Right forelimb (tissue), 1 donor: ENCODE measurements around the gene PLAAT4.
"Not testable (repeated sequence)": the region's sequence is repeated elsewhere in the genome, so short reads cannot be mapped to it uniquely, and the experiment has no call there.

Experiments
- DNase-seq: peaks from one replicate; pipeline ENCODE4 v3.0.0-alpha.2; 2018

The PLAAT4 gene

DNA sequence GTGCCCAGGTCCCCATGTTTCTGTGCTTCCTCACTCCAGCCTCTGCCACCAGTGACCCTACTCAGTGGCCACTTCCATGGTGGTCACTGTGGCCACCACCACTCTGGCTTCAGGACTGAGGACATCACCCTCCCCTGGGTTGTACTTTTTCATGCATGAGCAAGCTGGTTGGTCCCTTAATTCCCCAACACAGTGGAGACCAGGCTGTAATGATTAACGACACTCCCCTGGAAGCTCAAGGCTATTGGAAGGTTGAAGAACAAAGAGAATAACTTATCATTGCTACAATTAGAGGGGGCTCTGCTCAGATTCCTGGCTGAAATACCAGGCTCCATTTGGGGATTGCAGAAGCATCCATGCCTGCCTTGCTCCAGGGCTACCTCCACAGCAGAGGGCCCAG, 10.5 kb downstream of the PLAAT4 start:
- DNase-seq: no peak

DNA sequence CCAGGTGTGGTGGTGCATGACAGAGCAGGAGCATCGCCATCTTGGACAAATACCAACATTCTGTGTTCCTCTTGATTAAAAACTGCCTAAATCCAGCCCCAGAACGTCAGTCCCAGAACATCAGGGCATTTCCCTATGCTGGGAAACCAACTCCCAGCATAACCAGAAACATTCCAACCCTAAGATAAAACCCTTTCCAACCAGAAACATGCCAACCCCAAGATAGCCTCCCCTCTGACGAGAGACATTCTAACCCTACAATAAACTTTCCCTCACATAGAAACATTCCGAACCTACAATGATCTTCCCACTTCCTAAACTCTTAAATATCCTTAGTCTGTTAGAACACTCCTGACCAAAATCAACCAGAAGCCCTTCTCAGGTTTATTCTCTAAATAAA, 11.6 kb downstream of the PLAAT4 start:
- no peak for DNase-seq

DNA sequence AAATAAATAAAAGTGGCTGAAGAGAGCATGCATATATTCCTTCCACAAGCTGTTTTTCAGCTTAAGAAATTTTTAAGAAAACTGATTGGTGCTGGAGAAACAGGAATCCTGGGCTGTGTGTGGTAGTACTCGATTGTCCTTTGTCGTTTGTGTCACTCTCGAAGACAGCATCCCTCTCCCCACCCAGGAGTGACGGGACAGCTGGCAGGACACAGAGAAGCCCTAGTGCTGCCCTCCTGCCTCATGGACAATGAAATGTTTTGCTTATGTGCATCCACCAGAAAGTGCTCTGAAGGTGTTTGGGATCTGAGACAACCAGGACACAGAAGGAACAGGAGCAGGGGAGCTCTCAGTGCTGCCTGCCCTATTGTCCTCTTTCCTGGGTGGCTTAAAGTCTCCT, 12.8 kb downstream of the PLAAT4 start:
- DNase-seq: no peak

DNA sequence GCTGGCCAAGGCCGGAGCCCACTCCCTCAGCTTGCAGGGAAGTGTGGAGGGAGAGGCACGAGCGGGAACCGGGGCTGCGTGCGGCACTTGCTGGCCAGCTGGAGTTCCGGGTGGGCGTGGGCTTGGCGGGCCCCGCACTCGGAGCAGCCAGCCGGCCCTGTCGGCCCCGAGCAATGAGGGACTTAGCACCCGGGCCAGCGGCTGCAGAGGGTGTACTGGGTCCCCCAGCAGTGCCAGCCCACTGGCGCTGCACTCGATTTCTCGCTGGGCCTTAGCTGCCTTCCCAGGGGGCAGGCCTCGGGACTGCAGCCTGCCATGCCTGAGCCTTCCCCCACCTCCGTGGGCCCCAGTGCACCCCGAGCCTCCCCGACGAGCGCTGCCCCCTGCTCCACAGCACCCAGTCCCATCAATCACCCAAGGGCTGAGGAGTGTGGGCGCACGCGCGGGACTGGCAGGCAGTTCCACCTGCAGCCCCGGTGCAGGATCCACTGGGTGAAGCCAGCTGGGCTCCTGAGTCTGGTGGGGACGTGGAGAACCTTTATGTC, 13.6 kb downstream of the PLAAT4 start:
- not testable (repeated sequence) for DNase-seq

DNA sequence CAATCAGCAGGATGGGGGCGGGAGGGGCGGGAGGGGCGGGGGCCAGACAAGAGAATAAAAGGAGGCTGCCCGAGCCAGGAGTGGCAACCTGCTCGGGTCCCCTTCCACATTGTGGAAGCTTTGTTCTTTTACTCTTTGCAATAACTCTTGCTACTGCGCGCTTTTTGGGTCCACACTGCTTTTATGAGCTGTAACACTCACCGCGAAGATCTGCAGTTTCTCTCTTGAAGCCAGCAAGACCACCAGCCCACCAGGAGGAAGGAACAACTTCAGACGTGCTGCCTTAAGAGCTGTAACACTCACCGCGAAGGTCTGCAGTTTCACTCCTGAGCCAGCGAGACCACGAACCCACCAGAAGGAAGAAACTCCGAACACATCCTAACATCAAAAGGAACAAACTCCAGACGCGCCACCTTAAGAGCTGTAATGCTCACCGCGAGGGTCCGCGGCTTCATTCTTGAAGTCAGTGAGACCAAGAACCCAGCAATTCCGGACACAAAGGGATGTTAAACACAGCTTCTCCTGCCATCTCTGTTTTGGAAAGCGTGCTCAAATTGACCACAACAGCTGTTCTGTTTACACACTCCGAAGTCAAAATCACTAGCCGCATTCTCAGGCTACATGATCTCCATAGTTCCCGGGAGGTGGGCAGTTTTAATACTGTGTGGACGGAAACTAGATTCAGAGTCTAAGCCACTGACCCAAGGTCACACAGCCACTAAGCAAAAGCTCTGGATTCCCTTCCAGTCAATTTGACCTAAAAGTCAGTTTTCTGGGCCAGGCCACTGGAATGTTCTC, 14.7 kb downstream of the PLAAT4 start:
- DNase-seq: no peak

DNA sequence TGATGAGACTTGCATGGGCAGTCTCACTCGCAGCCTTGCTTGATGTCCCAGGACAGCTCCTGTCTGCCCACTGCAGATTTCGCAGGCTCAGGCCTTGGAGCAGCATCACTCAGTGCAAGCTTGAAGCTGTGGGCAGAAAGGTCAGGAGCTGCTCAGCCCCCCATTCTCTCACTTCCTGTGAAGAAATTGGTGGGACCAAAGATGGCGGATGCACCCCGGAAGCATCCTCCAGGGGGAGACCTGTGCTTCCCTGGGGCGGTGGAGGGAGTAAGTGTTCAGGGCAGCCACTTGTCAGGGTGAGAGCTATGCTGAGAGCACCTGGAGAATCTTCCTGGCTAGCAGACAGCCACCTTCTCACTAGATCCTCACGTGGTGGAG, 15.3 kb downstream of the PLAAT4 start:
- no peak for DNase-seq

DNA sequence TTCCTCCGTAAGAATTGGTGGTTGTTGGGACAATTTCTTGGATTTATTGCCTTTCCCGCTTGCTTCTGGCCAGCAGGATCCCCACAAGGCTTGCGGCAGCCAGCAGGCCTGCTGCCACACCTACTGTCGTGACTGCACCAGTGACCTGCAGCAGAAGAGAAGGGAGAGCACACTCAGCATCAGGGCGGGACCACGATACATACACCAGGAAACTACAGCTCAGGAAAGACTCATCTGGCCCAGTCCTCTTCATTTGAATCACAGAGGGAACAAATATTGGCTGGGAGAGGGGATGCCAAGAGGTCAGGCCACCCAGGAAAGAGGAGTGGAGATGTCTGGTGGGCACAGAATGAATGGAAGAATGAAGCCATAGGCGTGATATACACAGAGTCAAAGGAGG, 16.3 kb downstream of the PLAAT4 start:
- no peak for DNase-seq

DNA sequence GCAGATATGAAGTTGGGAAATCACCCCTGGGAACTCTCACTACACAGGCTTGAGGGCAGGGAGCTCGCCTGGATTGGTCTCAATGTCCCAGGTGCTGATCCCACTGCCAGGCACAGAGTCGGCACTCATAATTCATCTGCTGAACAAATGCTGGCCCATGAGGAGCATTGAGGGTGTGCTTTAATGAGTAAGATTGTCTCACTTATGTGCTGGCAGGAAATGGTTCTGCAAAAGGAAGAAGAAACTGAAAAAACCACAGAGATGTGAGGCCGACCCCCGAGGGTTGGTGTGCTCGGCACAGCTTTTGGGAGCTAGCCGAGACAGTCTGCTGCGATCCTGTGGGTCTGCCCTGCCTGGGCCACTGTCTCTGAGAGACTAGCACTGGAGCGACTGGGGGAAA, 17.2 kb downstream of the PLAAT4 start:
- no peak for DNase-seq

DNA sequence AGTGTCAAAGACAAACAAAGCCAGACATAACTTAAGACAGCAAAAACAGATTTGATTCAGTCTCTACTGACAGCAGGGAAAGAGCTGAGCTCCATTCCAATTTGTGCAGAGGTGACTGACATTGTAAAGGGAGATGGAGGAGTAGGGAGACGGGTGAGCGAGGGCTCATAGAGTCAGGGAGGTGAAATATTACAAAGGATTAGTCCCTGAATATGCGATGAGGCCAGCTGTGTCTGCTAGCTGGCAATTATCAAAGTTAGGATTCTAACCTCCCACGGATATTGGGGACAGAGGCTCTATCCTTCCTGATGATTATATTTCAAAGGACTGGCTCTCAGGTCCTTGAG, 18.2 kb downstream of the PLAAT4 start:
- DNase-seq: no peak

DNA sequence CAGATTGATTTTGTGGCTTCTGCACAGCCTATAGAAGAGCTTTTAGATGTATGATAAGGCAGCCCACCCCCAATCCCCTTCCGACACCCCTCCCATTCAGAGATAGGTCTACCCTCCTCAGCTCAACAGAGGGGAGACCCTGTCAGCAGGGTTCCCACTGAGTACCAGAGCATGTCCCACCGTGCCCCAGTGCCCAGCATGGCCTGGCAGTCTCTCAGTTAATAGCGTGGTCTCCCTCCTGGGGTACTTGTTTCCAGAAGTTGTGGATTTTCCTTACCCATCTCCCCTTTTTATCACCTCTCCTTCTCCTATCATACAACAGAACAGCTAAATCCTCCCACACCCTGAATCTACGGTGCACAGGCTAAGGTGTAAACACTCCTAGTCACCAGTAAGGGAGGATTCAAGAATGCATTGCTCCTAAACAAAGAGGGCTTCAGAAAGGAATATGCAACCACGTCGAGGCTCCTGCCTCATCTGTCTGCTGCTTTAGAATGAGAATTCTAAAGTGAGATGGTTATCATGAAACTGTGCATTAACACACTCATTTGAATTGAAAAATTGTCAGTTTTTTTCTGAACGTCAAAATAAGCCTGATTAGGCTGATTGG, 19.9 kb downstream of the PLAAT4 start:
- no peak for DNase-seq

DNA sequence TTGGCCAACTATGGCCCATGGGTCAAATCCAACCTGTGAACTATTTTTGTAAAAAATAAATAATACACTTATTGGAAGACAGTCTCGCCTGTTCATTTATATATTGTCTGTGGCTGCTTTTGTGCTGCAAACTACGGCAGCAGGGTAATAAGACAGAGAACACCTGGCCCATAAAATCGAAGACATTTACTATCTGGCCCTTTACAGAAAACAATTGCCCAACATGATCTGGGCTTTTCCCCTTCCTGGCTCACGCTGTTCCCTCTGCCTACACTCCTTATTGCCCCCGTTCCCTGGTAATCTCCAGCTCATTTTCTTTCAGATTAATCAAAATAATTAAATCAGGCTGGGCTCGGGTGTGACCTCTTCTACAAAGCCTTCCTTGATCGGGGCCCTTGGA, 21.0 kb downstream of the PLAAT4 start:
- no peak for DNase-seq

DNA sequence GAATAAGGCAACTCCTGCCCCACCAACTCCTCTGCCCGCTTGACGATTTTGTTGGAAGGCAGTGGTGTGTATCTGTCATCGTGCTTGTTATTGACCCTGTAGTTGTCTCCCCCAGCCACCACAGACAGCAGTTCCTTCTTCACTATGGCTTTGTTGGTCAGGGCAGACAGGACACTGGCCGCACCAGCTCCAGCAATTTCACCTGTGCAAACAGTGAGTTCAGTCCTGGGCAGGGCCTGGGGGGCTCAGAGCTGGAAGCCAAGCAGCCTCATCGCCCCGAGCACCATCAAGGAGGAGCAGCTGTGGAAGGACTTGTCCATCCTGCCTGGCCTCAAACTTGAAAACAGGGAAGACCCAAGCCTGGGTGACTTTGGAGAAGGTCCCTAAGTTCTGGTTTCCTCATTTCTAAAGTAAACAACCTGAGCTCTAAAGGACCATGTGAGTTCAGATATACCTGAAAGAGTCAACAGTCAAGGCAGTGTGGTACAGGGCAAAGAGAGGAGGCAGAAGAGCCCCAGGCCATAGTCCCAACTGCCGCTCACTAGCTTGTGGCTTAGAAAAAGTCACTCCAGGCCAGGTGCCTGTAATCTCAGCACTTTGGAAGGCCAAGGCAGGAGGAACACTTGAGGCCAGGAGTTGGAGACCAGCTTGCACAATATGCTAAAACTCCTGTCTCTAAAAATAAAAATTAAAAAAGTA, 22.0 kb downstream of the PLAAT4 start:
- DNase-seq: no peak

DNA sequence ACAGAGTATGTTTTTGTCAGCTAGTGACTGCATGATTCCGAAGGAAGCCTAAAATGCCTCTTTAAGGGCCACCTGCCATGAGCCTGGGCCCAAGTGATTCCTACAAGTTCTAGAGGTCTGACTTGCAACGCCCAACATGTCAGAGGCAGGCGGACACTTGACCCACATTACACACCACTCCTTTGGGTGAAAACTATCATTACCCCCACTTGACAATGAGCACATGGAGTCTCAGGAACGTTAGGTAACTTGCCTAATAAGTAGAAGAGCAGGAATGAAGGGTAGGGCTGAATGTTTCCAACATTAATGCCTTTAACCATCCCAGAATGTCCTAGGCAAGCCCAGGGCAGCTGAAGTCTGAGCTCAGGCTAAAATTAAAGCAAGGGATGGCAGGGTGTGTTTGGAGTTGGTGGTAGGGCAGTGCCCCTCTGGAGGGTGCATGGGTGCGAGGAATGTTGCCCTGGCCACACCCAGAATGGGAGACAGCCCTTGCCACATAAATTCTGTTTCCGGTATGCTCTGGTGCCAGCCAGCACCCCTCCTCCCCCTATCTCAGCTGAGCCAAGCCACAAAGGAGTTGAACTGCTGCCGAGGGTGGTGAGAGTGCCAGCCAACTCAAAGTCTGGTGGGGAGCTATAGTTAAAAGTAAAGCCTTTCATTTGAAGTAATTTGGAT, 24.0 kb downstream of the PLAAT4 start:
- peak; percentile 68 for DNase-seq

DNA sequence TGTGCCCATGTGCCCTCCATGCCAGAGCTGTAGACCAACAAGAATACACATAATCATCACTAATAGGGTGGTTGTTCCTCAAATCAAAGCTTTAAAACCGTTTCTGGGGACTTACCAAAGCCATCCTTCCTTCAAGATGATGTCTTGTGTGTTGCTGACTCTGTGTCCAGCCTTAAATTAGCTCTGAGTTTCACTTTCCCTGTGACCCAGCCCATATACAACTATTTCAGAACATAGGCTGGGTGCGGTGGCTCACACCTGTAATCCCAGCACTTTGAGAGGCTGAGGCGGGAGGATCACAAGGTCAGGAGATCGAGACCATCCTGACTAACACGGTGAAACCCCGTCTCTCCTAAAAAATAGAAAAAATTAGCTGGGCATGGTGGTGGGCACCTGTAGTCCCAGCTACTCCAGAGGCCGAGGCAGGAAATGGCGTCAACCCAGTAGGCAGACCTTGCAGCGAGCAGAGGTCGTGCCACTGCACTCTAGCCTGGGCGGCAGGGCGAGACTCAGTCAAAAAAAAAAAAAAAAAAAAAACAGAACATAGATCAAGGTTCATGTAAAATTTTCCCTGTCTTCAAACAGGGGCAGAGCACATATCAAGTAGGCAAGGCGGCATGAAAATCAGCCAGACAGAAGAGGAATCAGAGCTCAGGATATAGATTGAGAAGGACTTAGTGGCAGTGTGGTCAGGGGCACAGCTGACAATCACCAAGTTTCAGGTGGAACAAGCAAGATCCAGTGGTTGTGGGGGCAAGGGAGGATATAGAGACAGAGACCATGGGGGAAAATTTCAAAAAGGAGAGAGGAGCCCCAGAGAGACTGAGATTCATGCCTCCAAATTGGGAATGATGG, 26.8 kb downstream of the PLAAT4 start, which contains the start of gene PLAAT2:
Gene PLAAT2 (minus strand): TSS at position 179 of the 855 bp plus-strand sequence. CDS start 55 bp downstream, at position 124.
- DNase-seq: no peak

DNA sequence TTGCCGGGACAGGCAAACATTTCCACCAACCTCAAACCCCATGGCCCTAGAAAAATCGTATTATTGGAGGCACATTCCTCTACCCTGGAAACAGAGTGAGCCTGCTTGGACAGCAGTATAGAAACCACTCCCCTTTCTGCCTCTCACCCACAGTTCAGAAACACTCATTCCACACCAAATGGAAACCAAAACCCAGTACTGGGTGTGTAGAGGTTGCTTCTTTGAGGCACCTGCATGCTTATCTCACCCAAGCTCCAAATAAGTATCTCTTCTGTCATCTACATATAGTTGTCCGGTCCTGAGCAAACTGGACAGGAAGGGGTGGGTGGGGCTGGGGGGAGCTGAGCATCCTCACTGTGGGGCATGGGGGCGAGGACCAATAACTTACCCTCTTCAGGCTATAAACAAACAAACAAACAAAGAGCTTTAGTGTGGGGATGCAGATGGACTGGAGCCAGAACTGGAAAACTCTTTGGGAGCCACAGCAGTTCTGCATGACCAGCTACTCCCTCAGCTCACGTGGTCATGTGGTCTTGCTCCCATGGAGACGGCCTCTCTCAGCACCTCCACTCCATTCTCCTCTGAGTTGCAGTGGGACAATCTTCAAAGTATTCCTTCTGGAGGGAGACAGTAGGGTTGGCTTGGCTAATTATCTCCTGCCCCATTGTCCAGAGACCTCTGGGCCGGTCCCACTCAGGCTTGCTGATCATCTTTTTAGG, 27.6 kb downstream of the PLAAT4 start:
- DNase-seq: no peak

DNA sequence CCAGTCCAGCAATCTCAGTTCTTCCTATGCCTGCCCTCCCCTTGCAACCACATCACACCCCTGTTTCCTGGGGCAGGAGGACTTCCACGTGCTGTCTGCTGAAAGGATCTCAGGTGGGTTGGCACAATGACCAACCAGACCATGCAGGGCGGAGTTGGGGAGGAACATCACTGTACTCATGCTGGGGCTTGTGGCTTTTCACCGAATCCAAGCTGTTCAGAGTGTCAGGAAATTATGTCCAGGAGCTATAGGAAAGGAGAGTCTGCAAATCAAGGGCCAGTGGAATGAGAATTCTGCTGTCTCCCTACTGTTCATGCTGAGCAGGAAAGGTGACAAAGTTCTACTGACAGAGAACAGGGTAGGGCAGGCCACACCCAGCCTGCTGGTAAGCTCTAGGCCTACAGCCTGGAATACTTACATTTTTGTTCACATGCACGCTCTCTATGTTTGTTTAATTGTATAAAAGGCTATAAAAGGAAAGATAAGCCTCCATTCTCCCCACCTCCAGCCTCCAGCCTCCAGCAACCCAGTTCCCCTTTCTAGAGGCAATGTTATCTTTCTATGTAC, 28.3 kb downstream of the PLAAT4 start:
- DNase-seq: no peak

DNA sequence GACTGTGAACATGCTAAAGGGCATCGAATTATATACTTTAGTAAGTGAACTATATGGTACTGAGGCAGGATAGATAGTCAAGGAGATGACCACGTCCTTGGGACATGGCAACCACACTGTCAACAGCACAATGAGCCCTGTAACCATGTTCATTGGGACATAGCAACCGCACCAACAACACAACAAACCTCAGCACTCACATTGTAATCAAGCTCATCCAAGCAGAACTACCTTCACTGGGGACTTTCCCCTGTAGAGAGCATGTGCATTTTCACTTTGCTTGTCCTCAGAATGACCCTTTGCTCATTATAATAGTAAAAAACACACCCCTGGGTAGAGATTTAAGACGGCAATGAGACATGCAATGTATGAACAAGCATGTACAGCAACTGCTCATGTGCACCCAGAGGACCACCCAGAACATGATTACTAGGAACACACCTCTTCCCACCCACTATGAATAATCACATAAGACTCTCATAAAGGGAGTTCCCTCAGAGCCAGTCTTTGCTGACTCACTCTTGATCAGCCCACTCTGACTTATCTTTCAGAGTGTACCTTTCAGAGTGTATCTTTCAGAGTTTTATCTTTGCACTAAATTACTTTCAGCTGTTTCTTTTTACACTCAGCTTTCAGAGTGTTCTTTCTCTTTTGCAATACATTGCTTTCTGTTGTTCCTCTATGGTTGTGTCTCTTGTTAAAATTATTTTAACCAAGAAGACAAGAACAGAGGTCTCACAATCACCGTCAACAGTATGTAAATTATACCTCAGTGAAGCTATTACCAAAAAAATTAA, 30.6 kb downstream of the PLAAT4 start:
- no peak for DNase-seq

DNA sequence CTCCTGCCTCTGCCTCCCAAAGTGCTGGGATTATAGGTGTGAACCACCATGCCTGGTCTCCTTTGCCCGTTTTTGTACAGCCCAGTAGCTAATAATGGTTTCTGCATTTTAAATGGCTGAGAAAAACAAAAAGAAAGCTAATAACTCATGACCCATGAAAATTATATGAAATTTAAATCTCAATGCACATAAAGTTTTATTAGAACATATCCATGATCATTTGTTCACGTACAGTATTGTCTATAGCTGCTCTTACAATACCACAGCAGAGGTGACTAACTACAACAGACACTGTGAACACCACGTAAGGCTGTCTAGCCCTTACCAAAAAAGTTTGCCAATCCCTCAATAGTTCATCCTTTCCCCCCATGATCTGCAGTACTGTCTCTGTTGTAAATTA, 33.0 kb downstream of the PLAAT4 start:
- no peak for DNase-seq

DNA sequence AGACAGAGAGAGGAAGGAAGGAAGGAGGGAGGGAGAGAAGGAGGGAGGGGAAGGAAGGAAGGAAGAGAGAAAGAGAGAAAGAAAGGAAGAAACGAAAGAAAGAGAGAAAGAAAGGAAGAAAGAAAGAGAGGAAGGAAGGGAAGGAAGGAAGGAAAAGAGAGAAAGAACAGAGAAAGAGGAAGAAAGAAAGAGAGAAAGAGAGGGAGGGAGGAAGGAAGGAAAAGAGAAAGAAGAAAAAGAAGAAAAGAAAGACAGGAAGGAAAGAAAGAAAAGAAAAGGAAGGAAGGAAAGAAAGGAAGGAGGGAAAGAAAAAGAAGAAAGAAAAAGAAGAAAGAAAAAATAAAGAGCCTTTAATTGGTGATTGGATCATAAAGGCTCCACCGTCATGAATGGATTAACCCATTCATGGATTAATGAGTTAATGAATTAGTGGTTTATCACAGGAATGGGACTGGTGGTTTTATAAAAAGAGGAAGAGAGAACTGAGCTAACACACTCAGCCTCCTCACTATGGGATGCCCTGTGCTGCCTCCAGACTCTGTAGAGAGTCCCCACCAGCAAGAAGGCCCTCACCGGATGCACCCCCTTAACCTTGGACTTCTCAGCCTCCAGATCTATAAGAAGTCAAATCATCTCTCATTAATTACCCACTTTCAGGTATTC, 35.5 kb downstream of the PLAAT4 start:
- DNase-seq: no peak
